Measurements from ENCODE around the gene KCNG4. TPM values are rescaled to one million over a fixed set of nuclear protein-coding genes. Genes with fewer than 3 reads are reported as not detected.

The KCNG4 gene
- total RNA-seq, 1 experiment from 2014 or later, result not detected

DNA sequence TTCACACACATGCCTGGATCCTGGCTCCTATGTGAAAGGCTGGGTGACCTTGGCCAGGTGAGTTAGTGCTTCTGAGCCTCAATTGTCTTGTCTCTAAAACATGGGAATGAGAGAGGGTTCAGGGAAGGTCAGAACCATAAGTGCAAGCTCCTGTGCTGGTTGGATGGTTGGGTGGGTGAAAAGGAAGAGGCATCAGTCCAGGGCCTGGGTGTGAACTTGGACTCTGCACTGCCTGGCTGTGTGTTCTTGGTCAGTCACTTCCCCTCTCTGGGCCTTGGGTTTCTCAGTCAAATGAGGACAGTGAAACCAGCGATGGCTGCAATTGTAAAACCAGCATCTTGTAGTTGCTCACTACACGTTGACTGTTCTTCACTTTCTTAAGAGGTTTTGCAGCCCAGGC is 643 bp upstream of the KCNG4 start:
- no TSS peak for BruUV-seq (replicated peaks)
- Histone ChIP-seq H3K9me3 (ENCODE audit: control insufficient read depth, insufficient read depth, low read depth, low read length) (no peaks in the 10 kb centered on the region), H3K36me3 (ENCODE audit: control insufficient read depth, insufficient read depth, low read length) (no peaks in the 10 kb centered on the region), H3K4me3 (ENCODE audit: low read depth in 2 of 2, low read length in 2 of 2) (no peak overlapping the region), H3K27ac (ENCODE audit: low read length) (no peak overlapping the region), H3K4me1 (ENCODE audit: control insufficient read depth, insufficient read depth, low read length) (no peaks in the 10 kb centered on the region), H3K27me3 (ENCODE audit: control insufficient read depth, insufficient read depth, low read length) (no peaks in the 10 kb centered on the region)
- in situ Hi-C loops (cut with HindIII; ENCODE audit: low pct_unique_long_range_greater_than_20kb, low sequenced_read_pairs), result no loop called here
- no peak for DNase-seq (ENCODE audit: low read depth, low spot score)
- POLR2A ChIA-PET, result interaction anchor here (0.7 kb wide), 1 partner anchor 21 kb away, joined by 7 read pairs; no protein-coding TSS in a partner anchor
- no peak for ATAC-seq
- CTCF ChIA-PET, result no interaction called here
- intact Hi-C loops (cut with micrococcal nuclease; ENCODE audit: unreplicated experiment), result no loop called here
- TF ChIP-seq, protein P1, sequence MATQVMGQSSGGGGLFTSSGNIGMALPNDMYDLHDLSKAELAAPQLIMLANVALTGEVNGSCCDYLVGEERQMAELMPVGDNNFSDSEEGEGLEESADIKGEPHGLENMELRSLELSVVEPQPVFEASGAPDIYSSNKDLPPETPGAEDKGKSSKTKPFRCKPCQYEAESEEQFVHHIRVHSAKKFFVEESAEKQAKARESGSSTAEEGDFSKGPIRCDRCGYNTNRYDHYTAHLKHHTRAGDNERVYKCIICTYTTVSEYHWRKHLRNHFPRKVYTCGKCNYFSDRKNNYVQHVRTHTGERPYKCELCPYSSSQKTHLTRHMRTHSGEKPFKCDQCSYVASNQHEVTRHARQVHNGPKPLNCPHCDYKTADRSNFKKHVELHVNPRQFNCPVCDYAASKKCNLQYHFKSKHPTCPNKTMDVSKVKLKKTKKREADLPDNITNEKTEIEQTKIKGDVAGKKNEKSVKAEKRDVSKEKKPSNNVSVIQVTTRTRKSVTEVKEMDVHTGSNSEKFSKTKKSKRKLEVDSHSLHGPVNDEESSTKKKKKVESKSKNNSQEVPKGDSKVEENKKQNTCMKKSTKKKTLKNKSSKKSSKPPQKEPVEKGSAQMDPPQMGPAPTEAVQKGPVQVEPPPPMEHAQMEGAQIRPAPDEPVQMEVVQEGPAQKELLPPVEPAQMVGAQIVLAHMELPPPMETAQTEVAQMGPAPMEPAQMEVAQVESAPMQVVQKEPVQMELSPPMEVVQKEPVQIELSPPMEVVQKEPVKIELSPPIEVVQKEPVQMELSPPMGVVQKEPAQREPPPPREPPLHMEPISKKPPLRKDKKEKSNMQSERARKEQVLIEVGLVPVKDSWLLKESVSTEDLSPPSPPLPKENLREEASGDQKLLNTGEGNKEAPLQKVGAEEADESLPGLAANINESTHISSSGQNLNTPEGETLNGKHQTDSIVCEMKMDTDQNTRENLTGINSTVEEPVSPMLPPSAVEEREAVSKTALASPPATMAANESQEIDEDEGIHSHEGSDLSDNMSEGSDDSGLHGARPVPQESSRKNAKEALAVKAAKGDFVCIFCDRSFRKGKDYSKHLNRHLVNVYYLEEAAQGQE (IDR thresholded peaks at IDR 0.05; ENCODE audit: insufficient read depth in 1 of 2, low read depth in 2 of 2, low read length in 1 of 2), result no peak
- TF ChIP-seq POLR2AphosphoS5 (IDR thresholded peaks at IDR 0.05; ENCODE audit: low read depth, low read length) (no peak), SIN3A (IDR thresholded peaks at IDR 0.05; ENCODE audit: borderline replicate concordance, insufficient read depth, low read depth, low read length) (no peak), TCF7L2 (IDR thresholded peaks at IDR 0.05; ENCODE audit: low read depth, low read length) (no peak)
- TF ChIP-seq, protein P2, sequence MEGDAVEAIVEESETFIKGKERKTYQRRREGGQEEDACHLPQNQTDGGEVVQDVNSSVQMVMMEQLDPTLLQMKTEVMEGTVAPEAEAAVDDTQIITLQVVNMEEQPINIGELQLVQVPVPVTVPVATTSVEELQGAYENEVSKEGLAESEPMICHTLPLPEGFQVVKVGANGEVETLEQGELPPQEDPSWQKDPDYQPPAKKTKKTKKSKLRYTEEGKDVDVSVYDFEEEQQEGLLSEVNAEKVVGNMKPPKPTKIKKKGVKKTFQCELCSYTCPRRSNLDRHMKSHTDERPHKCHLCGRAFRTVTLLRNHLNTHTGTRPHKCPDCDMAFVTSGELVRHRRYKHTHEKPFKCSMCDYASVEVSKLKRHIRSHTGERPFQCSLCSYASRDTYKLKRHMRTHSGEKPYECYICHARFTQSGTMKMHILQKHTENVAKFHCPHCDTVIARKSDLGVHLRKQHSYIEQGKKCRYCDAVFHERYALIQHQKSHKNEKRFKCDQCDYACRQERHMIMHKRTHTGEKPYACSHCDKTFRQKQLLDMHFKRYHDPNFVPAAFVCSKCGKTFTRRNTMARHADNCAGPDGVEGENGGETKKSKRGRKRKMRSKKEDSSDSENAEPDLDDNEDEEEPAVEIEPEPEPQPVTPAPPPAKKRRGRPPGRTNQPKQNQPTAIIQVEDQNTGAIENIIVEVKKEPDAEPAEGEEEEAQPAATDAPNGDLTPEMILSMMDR (IDR thresholded peaks at IDR 0.05), result no peak

DNA sequence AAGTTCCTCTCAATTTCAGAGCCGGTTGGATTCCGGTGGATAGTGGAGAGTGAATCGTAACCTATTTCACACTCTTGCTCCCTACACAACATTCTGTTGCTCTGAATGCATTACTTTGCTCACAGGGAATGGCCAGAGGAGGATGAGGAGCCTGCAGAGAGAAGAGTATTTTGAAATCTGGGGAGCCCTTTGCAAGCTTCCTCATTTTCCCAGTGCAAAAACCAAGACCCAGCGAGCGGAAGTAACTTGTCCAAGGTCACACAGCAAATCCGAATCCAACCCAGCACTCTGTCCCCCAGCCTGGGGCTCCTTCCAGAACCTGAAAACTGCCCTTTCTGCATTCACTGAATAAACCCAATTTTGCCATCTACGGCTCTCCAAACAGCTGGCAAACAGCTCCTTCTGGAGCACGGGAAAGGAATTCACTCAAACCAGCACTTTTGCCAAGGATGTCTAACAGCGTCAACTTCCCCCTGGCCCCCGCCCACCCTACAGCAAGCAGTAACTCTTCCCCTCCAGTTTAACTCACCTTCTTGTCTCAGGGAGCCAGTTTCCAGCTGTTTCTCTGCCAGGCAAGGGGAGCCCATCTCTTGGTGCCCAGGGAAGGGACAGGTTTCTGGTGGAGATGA is 557 bp downstream of the KCNG4 start:
- no peaks in the 10 kb centered on the region for H3K9me3 ChIP-seq (ENCODE audit: control insufficient read depth, insufficient read depth, low read depth, low read length)
- no peak for ATAC-seq

More for the DNA sequence above, 557 bp downstream of the KCNG4 start:
- intact Hi-C loops (cut with micrococcal nuclease; ENCODE audit: unreplicated experiment), result no loop called here
- no TSS peak for BruUV-seq (replicated peaks)
- TF ChIP-seq, protein P1 (IDR thresholded peaks at IDR 0.05; ENCODE audit: insufficient read depth in 1 of 2, low read depth in 2 of 2, low read length in 1 of 2), result no peak
- TF ChIP-seq SIN3A (IDR thresholded peaks at IDR 0.05; ENCODE audit: borderline replicate concordance, insufficient read depth, low read depth, low read length), result no peak
- ChIA-PET POLR2A (no interaction called here), CTCF (no interaction called here)
- Histone ChIP-seq H3K36me3 (ENCODE audit: control insufficient read depth, insufficient read depth, low read length) (no peaks in the 10 kb centered on the region), H3K4me1 (ENCODE audit: control insufficient read depth, insufficient read depth, low read length) (no peaks in the 10 kb centered on the region; the same call in 1 of the 2 replicates), H3K27ac (ENCODE audit: low read length) (no peak overlapping the region), H3K27me3 (ENCODE audit: control insufficient read depth, insufficient read depth, low read length) (no peaks in the 10 kb centered on the region), H3K4me3 (ENCODE audit: low read depth in 2 of 2, low read length in 2 of 2) (no peak overlapping the region)
- in situ Hi-C loops (cut with HindIII; ENCODE audit: low pct_unique_long_range_greater_than_20kb, low sequenced_read_pairs), result no loop called here
- DNase-seq (ENCODE audit: low read depth, low spot score), result no peak
